H1 (cell line): ENCODE measurements around the gene TRDMT1.

Source experiments
- CTCF ChIP-seq, 3 experiments: IDR thresholded peaks; 1 replicate in 2 of 3; 2 replicates in 1 of 3; pipeline versions ENCODE4 v1.5.1 to v1.6.1; 2011; ENCODE audit warnings: low read length in 3 of 3, mild to moderate bottlenecking in 3 of 3, inconsistent platforms in 2 of 3, low read depth in 1 of 3, moderate library complexity in 1 of 3; ENCODE audit not compliant: insufficient read depth in 1 of 3; ENCODE audit errors: control extremely low read depth in 1 of 3
- EZH2 ChIP-seq: fragments of 200-600 bp; sonication (generic); IDR thresholded peaks from 2 replicates; pipeline ENCODE4 v1.7.1; 2012; ENCODE audit warnings: low read depth, mild to moderate bottlenecking, moderate library complexity, low read length, inconsistent platforms; ENCODE audit not compliant: severe bottlenecking
- MAFK ChIP-seq: IDR thresholded peaks from 2 replicates; pipeline ENCODE4 v1.6.1; 2012; ENCODE audit warnings: low read depth, mild to moderate bottlenecking, improper control_type of control experiment, low read length
- SIRT6 ChIP-seq: IDR thresholded peaks from one replicate; pipeline ENCODE4 v1.7.1; 2012; ENCODE audit warnings: low read length, inconsistent platforms
- SUZ12 ChIP-seq: fragments of 200-600 bp; sonication (generic); IDR thresholded peaks from 2 replicates; pipeline ENCODE4 v1.6.1; 2012; ENCODE audit warnings: mild to moderate bottlenecking, inconsistent platforms, low read length, moderate library complexity, mixed read lengths
- YY1 ChIP-seq: IDR thresholded peaks from 2 replicates; pipeline ENCODE4 v1.6.1; 2011; ENCODE audit warnings: low read depth, mild to moderate bottlenecking, low read length

GRCh38 chr10:17181110-17181509, 20.4 kb downstream of the TRDMT1 start:
- no peak for TF ChIP-seq MAFK
- no peak for TF ChIP-seq CTCF (IDR thresholded peaks at IDR 0.05; ENCODE audit: control extremely low read depth in 1 of 3, insufficient read depth in 1 of 3, low read depth in 1 of 3, low read length in 3 of 3)
- TF ChIP-seq SIRT6: no peak
- no peak for TF ChIP-seq EZH2
- TF ChIP-seq YY1: no peak
- TF ChIP-seq SUZ12: no peak
